CD14-positive monocyte (primary cell): ENCODE results near the gene SDC4. TPM values are rescaled to one million over a fixed set of nuclear protein-coding genes. Genes with fewer than 3 reads are reported as not detected.

Experiments
- DNase-seq, 3 donors: peaks; one replicate each; pipeline ENCODE4 v3.0.0-alpha.2; 2011 to 2022
- H2AFZ ChIP-seq: 2 replicates; pipeline ENCODE4 v1.6.0; 2012; ENCODE audit warnings: mild to moderate bottlenecking, low read depth, low read length, inconsistent platforms; ENCODE audit not compliant: insufficient read depth, poor library complexity, severe bottlenecking
- H3K27ac ChIP-seq, 2 donors: 1 replicate in 1 of 2; 2 replicates in 1 of 2; pipeline ENCODE4 v1.5.1; 2012 to 2013; ENCODE audit warnings: low read length in 2 of 2, control low read depth in 1 of 2, inconsistent platforms in 1 of 2, low read depth in 1 of 2, mild to moderate bottlenecking in 1 of 2
- H3K27me3 ChIP-seq, 2 donors: one replicate each; pipeline versions ENCODE4 v1.6.0 to v1.6.1; 2011 to 2013; ENCODE audit warnings: low read length in 2 of 2; ENCODE audit not compliant: control insufficient read depth in 2 of 2, insufficient read depth in 2 of 2
- H3K36me3 ChIP-seq, 2 donors: replicated peaks in 1 of 2; 1 replicate in 1 of 2; 2 replicates in 1 of 2; pipeline versions ENCODE4 v1.5.1 to v1.6.1; 2012 to 2013; ENCODE audit warnings: low read length in 2 of 2, control low read depth in 1 of 2, inconsistent platforms in 1 of 2, mild to moderate bottlenecking in 1 of 2; ENCODE audit not compliant: insufficient read depth in 2 of 2, control insufficient read depth in 1 of 2
- H3K4me1 ChIP-seq, 2 donors: 1 replicate in 1 of 2; 2 replicates in 1 of 2; pipeline versions ENCODE4 v1.5.1 to v1.6.1; 2012 to 2013; ENCODE audit warnings: low read length in 2 of 2, control low read depth in 1 of 2, inconsistent platforms in 1 of 2, mild to moderate bottlenecking in 1 of 2, moderate library complexity in 1 of 2; ENCODE audit not compliant: insufficient read depth in 2 of 2, control insufficient read depth in 1 of 2
- H3K4me2 ChIP-seq: replicated peaks from 2 replicates; pipeline ENCODE3; 2012; ENCODE audit warnings: low read length, moderate library complexity, mild to moderate bottlenecking; ENCODE audit not compliant: poor library complexity, severe bottlenecking; ENCODE audit errors: extremely low read depth
- H3K4me3 ChIP-seq, 3 experiments: fragments of 200-600 bp in 1 of 3; sonication (generic) in 1 of 3; replicated peaks in 1 of 3; 1 replicate in 2 of 3; 2 replicates in 1 of 3; pipeline ENCODE4 v1.5.1; 2011 to 2013; ENCODE audit warnings: low read length in 3 of 3, mild to moderate bottlenecking in 3 of 3, control low read depth in 2 of 3, low read depth in 2 of 3, inconsistent platforms in 1 of 3, moderate library complexity in 1 of 3
- H3K79me2 ChIP-seq: 2 replicates; pipeline ENCODE4 v1.6.0; 2012; ENCODE audit warnings: mild to moderate bottlenecking, control low read depth, inconsistent platforms, low read length, moderate library complexity; ENCODE audit not compliant: insufficient read depth
- H3K9ac ChIP-seq: 2 replicates; pipeline ENCODE4 v1.6.0; 2017; ENCODE audit warnings: low read length, mild to moderate bottlenecking; ENCODE audit not compliant: insufficient read depth, poor library complexity, severe bottlenecking
- H3K9me3 ChIP-seq, 2 donors: replicated peaks in 1 of 2; 1 replicate in 1 of 2; 2 replicates in 1 of 2; pipeline versions ENCODE4 v1.5.1 to v1.6.1; 2012 to 2013; ENCODE audit warnings: low read length in 2 of 2, control low read depth in 1 of 2; ENCODE audit not compliant: control insufficient read depth in 1 of 2, insufficient read depth in 1 of 2
- H4K20me1 ChIP-seq: 2 replicates; pipeline ENCODE4 v1.6.0; 2012; ENCODE audit warnings: mild to moderate bottlenecking, low read length, control low read depth, moderate library complexity; ENCODE audit not compliant: insufficient read depth
- H3K27ac Mint-ChIP-seq, 7 donors: one replicate each; pipeline ENCODE4 v1.8.0; 2020; ENCODE audit warnings: mild to moderate bottlenecking in 7 of 7, mixed read lengths in 7 of 7, moderate library complexity in 6 of 7, inconsistent platforms in 2 of 7
- H3K27me3 Mint-ChIP-seq, 3 donors: one replicate each; pipeline ENCODE4 v1.8.0; 2021 to 2022; ENCODE audit warnings: low read depth in 3 of 3, mild to moderate bottlenecking in 3 of 3, mixed read lengths in 3 of 3, moderate library complexity in 3 of 3, inconsistent platforms in 1 of 3
- H3K36me3 Mint-ChIP-seq, 2 donors: one replicate each; pipeline ENCODE4 v1.8.0; 2020; ENCODE audit warnings: mixed read lengths in 2 of 2, inconsistent platforms in 1 of 2, mild to moderate bottlenecking in 1 of 2
- H3K4me1 Mint-ChIP-seq: one replicate; pipeline ENCODE4 v1.8.0; 2020; ENCODE audit warnings: mild to moderate bottlenecking, mixed read lengths
- H3K4me3 Mint-ChIP-seq, 2 donors: one replicate each; pipeline ENCODE4 v1.8.0; 2020; ENCODE audit warnings: mild to moderate bottlenecking in 2 of 2, mixed read lengths in 2 of 2, moderate library complexity in 1 of 2
- H3K9me3 Mint-ChIP-seq, 7 donors: one replicate each; pipeline ENCODE4 v1.8.0; 2020 to 2022; ENCODE audit warnings: mixed read lengths in 7 of 7, mild to moderate bottlenecking in 6 of 7, moderate library complexity in 6 of 7, inconsistent platforms in 2 of 7
- CTCF ChIP-seq: fragments of 200-600 bp; IDR thresholded peaks from one replicate; pipeline ENCODE4 v1.8.0; 2022; ENCODE audit warnings: antibody characterized with exemption, mild to moderate bottlenecking
- WGBS: methylation state at CpG from one replicate; pipeline ENCODE4 v1.1.5; 2013; ENCODE audit warnings: missing lambda C conversion rate; ENCODE audit not compliant: insufficient coverage; 5-methylcytosine and 5-hydroxymethylcytosine counted together
- intact Hi-C, 2 donors: fragments of 100-400 bp; cut with micrococcal nuclease; formaldehyde crosslinking; loops; one replicate each; pipeline versions ENCODE4 v1.15.0 to v1.15.1; 2023
- polyA minus RNA-seq: library from RNA; depleted of rRNA, polyadenylated mRNA; stranded (reverse); fragments of >200 nt; gene quantifications from 2 replicates; pipeline ENCODE4 v1.2.3, GENCODE V29; 2012
- polyA plus RNA-seq, 3 donors: library from polyadenylated mRNA; depleted of rRNA in 1 of 3; unstranded in 2 of 3; stranded (reverse) in 1 of 3; fragments of 300-500 nt in 2 of 3; fragments of >200 nt in 1 of 3; fragmentation: Illumina TruSeq in 2 of 3; gene quantifications; 1 replicate in 2 of 3; 2 replicates in 1 of 3; pipeline ENCODE4 v1.2.3, GENCODE V29; 2012 to 2021
- total RNA-seq, 12 experiments: library from RNA in 1 of 12; stranded (reverse) in 1 of 12; fragments of 120-200 nt in 1 of 12; gene quantifications; one replicate each; pipeline ENCODE4 v1.2.4 and lab custom pipeline; 2013 to 2026; ENCODE audit warnings: mixed read lengths in 6 of 12, inconsistent platforms in 1 of 12

Gene SDC4
- total RNA-seq (2013), result 2.5 TPM
- polyA plus RNA-seq (1 to 10 TPM; 1.6 to 5.1 (median 1.9) TPM), polyA minus RNA-seq (1.2 and 1.9 TPM in 2 replicates), total RNA-seq (lab: John Stamatoyannopoulos, UW) (25.1 to 110 (median 45.2) reads per million in 11 experiments)

GRCh38 chr20:45347936-45348778, at the start of gene SDC4:
Gene SDC4 (minus strand): TSS chr20:45348424. CDS start chr20:45348384, 40 bp downstream.
- peaks cover 29 to 49% of the 10 kb centered on the region in 2 donors for H3K4me1 ChIP-seq
- peaks cover 0 to 3% (median 0%) of the 10 kb centered on the region in 7 donors for H3K9me3 Mint-ChIP-seq

More at GRCh38 chr20:45347936-45348778, at the start of gene SDC4:
- H3K79me2 ChIP-seq, result peaks cover 8% of the 10 kb centered on the region
- TF ChIP-seq CTCF, result no peak
- Mint-ChIP-seq H3K27ac (peak within 1 kb of the TSS in 6 of 7 donors; percentile 45 to 79 (median 72)), H3K36me3 (peaks cover 0 to 12% of the 10 kb centered on the region in 2 donors), H3K4me3 (peak within 1 kb of the TSS; percentile 85 to 88), H3K4me1 (peaks cover 46% of the 10 kb centered on the region), H3K27me3 (peaks cover 10 to 26% (median 18%) of the 10 kb centered on the region in 3 donors)
- peak within 1 kb of the TSS; percentile 55 to 76 (median 61) for H3K4me3 ChIP-seq
- peak within 1 kb of the TSS; percentile 85 for H2AFZ ChIP-seq
- peak within 1 kb of the TSS in 1 of 2 donors; percentile 60 for H3K27ac ChIP-seq
- no peaks in the 10 kb centered on the region for H3K36me3 ChIP-seq
- peak within 1 kb of the TSS; percentile 67 for H3K9ac ChIP-seq
- WGBS, result 5% methylated on average over 39 of the region's 77 CpGs
- DNase-seq, result peak; percentile 41 to 84 (median 46)
- peaks cover 0 to 9% of the 10 kb centered on the region in 2 donors for H3K27me3 ChIP-seq
- H3K9me3 ChIP-seq, result no peaks in the 10 kb centered on the region
- H3K4me2 ChIP-seq, result peak within 1 kb of the TSS; percentile 90
- H4K20me1 ChIP-seq, result no peaks in the 10 kb centered on the region
- intact Hi-C loops, result no loop called here
